Fibroblast of villous mesenchyme (primary cell): ENCODE data around the gene AATF. TPM values are rescaled to one million over a fixed set of nuclear protein-coding genes. Genes with fewer than 3 reads are reported as not detected.

Source experiments
- DNase-seq: peaks from one replicate; pipeline ENCODE4 v3.0.0-alpha.2; 2010; ENCODE audit warnings: low read depth
- H3K4me3 ChIP-seq: 2 replicates; pipeline ENCODE4 v1.5.1; 2011; ENCODE audit warnings: low read depth, mild to moderate bottlenecking, low read length
- total RNA-seq: library from RNA; depleted of rRNA; stranded (reverse); fragments of >200 nt; gene quantifications from 2 replicates; pipeline ENCODE4 v1.2.3, GENCODE V29; 2012
- TF ChIP-seq, protein P1 (sequence below): IDR thresholded peaks from 2 replicates; pipeline ENCODE4 v1.5.1; 2012; ENCODE audit warnings: low read depth, mild to moderate bottlenecking, low read length; ENCODE audit not compliant: insufficient read depth

Gene AATF
- total RNA-seq, 1 donor: 24.2 TPM

DNA sequence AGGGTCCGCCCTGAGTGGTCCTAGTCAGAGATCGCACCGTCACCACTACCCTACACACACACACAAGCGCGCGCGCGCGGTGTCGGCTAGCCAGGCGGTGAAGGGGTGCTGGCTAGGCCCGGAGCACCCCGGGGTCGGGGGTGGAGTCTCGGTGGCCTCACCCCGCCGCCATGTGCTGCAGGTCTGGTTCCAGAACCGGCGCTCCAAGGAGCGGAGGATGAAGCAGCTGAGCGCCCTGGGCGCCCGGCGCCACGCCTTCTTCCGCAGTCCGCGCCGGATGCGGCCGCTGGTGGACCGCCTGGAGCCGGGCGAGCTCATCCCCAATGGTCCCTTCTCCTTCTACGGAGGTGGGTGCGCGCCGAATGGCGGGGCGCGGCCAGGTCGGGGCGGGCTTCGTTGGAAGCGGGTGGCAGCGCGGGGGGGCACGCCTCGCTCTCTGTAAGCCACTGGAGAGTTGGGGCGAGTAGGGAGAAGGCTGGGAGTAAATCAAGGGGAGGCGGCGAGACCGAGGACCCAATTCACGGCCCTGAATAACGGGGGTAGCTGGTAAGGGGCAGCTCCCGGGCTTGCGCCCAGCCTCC is 6.6 kb upstream of the AATF start:
- H3K4me3 ChIP-seq: peak overlapping the region; percentile 31
- DNase-seq: no peak
- TF ChIP-seq, protein P1, sequence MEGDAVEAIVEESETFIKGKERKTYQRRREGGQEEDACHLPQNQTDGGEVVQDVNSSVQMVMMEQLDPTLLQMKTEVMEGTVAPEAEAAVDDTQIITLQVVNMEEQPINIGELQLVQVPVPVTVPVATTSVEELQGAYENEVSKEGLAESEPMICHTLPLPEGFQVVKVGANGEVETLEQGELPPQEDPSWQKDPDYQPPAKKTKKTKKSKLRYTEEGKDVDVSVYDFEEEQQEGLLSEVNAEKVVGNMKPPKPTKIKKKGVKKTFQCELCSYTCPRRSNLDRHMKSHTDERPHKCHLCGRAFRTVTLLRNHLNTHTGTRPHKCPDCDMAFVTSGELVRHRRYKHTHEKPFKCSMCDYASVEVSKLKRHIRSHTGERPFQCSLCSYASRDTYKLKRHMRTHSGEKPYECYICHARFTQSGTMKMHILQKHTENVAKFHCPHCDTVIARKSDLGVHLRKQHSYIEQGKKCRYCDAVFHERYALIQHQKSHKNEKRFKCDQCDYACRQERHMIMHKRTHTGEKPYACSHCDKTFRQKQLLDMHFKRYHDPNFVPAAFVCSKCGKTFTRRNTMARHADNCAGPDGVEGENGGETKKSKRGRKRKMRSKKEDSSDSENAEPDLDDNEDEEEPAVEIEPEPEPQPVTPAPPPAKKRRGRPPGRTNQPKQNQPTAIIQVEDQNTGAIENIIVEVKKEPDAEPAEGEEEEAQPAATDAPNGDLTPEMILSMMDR: no peak

DNA sequence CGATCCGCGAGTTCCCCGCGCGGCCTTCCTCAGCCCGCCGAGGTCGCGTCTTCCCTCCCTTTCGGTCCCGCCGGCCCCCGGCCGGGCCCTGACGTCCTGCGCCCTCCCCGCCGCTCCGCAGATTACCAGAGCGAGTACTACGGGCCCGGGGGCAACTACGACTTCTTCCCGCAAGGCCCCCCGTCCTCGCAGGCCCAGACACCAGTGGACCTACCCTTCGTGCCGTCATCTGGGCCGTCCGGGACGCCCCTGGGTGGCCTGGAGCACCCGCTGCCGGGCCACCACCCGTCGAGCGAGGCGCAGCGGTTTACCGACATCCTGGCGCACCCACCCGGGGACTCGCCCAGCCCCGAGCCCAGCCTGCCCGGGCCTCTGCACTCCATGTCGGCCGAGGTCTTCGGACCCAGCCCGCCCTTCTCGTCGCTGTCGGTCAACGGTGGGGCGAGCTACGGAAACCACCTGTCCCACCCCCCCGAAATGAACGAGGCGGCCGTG is 6.1 kb upstream of the AATF start:
- peak overlapping the region; percentile 31 for H3K4me3 ChIP-seq
- no peak for DNase-seq
- TF ChIP-seq, protein P1: no peak

DNA sequence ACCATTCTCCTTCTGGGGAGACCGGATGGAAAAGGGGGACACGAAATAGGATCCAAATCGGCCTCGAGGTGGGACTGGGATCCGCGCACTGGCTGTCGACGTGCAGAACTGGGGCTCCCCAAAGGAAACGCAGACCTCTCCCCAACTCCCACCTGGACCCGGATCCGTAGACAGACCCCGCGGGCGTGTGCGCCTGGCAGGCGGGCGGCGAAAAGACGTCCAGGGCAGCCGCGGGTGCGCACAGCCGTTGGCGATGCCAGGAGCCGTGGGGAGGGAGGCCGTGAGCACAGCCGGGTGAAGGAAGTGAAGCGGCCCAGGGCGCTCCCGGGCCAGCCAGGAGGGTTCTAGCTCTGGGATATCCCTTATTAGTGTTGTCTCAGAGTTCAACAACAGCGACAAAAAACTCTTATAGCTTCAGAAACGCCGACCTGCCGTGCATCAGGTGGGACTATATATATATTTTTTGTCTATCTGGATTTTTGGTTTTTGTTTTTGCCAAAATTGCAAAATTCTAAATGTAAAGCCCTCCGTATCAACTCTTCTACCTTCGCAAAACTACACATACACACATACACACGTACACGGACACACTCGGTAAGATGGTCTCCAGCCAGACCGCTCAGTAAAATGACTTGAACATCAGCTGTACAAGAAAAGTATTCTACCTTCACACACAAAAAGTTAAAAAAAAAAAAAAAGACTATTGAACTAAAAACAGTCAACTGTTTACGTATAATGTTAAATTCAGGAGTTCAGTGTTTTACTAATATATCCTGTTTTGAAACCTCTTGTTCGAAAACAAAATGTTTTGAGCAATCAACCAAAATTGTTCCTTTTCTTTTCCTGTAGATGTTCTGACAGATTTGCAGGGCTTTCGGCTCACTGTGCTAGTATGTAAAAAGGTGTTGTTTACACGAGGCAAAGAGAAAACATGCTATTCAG is 5.2 kb upstream of the AATF start:
- TF ChIP-seq, protein P1: no peak
- DNase-seq: no peak
- no peak overlapping the region for H3K4me3 ChIP-seq

DNA sequence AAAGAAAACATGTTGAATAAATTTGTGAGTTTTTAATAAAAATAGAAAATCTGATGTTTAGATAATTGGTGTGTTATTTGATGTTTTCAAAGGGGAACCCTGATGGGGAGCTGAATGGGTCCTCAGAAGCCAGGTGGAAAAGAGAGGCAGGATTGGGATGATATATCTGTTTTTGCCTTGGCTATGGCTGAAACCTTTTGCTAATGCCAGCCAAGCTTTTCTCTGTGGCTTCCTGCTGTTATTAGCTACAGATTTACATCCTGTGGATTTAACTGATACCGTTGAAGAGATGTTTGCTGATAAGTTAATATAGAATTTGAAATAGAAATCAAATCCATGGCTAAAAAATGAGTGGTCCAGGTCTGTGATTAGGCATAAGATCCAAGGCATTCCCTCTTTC is 4.2 kb upstream of the AATF start:
- TF ChIP-seq, protein P1: no peak
- no peak overlapping the region for H3K4me3 ChIP-seq
- DNase-seq: no peak

DNA sequence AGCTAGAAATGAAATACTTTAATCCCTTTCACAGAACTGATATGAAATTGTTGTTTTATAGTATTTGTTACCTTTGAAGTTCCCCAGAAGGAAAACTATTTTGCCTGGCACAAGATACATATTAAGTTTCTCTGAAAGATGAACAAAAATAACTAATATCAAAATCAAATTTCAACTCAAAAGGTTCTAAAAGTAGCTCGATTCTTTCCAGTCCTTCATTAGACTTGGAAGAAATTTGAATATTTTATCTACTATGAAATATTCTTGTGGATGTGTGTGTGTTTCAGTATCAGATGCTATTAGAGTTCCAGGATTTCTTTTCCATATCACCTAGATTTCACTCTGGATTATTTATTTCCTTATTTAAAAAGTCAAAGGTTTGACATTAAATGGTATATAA is 3.6 kb upstream of the AATF start:
- TF ChIP-seq, protein P1: no peak
- DNase-seq: no peak
- H3K4me3 ChIP-seq: no peak overlapping the region

DNA sequence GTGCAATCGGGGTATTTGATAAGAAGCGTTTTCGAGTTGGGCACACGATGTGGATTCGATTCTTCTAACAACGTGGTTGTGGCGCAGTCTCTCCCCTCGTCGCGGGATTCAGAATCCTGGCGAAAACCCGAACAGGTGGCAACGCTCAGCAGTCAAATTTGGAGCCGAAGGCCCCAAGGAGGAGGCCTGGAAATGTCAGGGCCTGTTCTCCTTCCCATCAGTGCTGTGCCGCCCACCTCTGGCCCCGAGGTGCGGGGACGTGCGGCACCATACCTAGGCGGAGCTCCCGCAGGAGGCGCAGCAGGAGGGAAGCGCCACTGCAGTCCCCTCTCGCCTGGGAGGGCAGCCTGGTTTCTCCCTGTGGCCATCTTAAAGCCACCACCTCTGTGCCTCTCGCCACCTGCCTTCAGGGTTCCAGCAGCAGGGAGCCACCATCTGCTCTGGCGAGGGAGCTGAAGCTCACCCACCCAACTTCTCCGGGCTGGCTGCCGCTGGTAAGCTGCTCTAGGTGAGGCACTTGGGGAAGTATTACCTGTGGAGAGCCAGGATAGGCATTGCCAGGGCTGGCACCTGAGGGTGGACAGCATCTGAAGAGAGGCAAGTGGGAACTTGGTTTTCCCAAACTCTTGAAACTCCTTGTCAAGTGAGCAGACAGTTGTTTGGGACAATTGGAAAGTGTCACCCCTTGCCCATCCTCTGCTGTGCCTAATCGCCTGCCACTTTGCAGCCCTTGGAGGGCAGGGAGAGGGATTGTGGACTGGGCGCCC is 2.6 kb upstream of the AATF start:
- no peak for DNase-seq
- TF ChIP-seq, protein P1: no peak
- H3K4me3 ChIP-seq: no peak overlapping the region
